ENCODE data around the gene RANBP1. TPM values are rescaled to one million over a fixed set of nuclear protein-coding genes. Genes with fewer than 3 reads are reported as not detected.

The RANBP1 gene
- total and polyA plus RNA-seq, 11 donors: 29.3 to 85.3 (median 41.5) TPM

DNA sequence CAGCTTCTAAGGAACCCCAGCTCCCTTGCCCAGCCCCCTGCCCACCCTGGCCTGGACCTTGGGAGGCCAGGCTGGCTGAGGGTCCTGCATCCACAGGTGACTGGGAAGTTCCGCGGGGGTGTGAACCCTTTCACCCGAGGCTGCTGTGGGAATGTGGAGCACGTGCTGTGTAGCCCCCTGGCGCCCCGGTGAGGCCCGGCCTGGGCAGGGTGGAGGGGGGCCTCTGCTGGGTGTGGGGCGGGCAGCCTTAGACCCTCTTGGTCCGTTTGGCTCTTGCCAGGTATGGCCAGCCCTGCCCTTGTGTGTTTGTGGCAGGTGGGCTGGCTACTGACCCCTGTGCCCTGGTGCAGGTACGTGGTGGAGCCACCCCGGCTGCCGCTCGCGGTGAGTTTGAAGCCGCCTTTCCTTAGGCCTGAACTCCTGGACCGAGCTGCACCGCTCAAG is 24.6 kb downstream of the RANBP1 start:
- 94 to 100% (median 94%) methylated on average over 1 to 17 of the region's 17 CpGs; no CpG with 5 or more reads in 1 of the 4 donors for WGBS, 4 donors
- H3K9me3 ChIP-seq: no peaks in the 10 kb centered on the region
- no peak overlapping the region for H3K4me3 ChIP-seq
- no peak overlapping the region for H3K27ac ChIP-seq
- no peak for TF ChIP-seq POLR2A (IDR thresholded peaks at IDR 0.05)
- TF ChIP-seq, protein P1, sequence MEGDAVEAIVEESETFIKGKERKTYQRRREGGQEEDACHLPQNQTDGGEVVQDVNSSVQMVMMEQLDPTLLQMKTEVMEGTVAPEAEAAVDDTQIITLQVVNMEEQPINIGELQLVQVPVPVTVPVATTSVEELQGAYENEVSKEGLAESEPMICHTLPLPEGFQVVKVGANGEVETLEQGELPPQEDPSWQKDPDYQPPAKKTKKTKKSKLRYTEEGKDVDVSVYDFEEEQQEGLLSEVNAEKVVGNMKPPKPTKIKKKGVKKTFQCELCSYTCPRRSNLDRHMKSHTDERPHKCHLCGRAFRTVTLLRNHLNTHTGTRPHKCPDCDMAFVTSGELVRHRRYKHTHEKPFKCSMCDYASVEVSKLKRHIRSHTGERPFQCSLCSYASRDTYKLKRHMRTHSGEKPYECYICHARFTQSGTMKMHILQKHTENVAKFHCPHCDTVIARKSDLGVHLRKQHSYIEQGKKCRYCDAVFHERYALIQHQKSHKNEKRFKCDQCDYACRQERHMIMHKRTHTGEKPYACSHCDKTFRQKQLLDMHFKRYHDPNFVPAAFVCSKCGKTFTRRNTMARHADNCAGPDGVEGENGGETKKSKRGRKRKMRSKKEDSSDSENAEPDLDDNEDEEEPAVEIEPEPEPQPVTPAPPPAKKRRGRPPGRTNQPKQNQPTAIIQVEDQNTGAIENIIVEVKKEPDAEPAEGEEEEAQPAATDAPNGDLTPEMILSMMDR (IDR thresholded peaks at IDR 0.05): no peak
- peaks cover 0 to 50% (median 12%) of the 10 kb centered on the region in 9 donors for H3K36me3 ChIP-seq
- DNase-seq (peak in 1 of 5 donors; percentile 61), ATAC-seq (no peak)
- H3K27me3 ChIP-seq: no peaks in the 10 kb centered on the region
- intact Hi-C loops (cut with DNase I): no loop called here
- H3K4me1 ChIP-seq: peaks cover 16 to 35% (median 32%) of the 10 kb centered on the region in 12 donors

DNA sequence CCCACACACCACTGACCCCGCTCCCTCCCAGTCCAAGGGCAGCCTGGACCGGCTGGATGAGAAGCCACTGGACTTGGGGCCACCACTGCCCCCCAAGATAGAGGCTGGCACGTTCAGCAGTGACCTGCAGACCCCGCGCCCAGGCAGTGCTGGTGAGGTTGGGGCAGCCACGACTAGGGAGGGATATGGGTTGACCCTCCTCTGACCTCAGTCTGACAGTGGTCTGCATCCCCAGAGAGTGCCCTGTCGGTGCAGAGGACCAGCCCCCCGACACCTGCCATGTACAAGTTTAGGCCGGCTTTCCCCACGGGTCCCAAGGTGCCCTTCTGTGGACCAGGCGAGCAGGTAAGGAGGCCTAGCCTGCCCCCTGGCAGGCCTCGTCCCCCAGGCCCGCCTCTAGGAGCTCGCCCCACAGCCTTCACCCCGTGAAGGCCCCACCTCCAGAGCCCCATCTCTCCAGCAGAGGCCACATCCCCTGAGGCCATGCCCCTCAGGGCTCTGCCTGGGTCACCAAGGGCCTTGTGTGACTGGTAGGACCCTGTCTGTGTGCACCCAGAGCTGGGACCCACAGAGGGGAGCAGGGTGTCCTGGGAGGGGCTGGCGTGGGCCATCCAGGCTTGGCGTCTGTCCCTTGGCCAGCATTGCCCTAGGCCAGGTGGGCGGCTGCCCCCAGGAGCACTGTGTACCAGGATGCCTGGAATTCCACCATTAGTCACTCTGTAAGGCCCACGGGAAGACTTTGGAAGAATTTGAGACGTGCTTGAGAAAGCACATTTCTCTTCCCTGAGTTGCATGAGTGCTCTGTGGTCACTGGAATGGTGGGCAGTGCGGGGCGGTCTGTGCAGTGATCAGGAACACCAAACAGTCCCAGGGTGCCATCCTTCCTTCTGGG is 25.5 kb downstream of the RANBP1 start:
- Histone ChIP-seq H3K4me1 (peaks cover 13 to 26% (median 23%) of the 10 kb centered on the region in 12 donors), H3K27ac (no peak overlapping the region), H3K4me3 (no peak overlapping the region), H3K9me3 (no peaks in the 10 kb centered on the region), H3K36me3 (peaks cover 0 to 55% (median 12%) of the 10 kb centered on the region in 9 donors), H3K27me3 (no peaks in the 10 kb centered on the region)
- no peak for ATAC-seq
- TF ChIP-seq, protein P1 (IDR thresholded peaks at IDR 0.05): no peak
- no peak for TF ChIP-seq POLR2A (IDR thresholded peaks at IDR 0.05)
- peak in 1 of 5 donors; percentile 52 for DNase-seq
- intact Hi-C loops (cut with DNase I): no loop called here
- 86 to 89% (median 89%) methylated on average over 11 to 22 of the region's 22 CpGs for whole genome bisulfite sequencing, 4 donors

DNA sequence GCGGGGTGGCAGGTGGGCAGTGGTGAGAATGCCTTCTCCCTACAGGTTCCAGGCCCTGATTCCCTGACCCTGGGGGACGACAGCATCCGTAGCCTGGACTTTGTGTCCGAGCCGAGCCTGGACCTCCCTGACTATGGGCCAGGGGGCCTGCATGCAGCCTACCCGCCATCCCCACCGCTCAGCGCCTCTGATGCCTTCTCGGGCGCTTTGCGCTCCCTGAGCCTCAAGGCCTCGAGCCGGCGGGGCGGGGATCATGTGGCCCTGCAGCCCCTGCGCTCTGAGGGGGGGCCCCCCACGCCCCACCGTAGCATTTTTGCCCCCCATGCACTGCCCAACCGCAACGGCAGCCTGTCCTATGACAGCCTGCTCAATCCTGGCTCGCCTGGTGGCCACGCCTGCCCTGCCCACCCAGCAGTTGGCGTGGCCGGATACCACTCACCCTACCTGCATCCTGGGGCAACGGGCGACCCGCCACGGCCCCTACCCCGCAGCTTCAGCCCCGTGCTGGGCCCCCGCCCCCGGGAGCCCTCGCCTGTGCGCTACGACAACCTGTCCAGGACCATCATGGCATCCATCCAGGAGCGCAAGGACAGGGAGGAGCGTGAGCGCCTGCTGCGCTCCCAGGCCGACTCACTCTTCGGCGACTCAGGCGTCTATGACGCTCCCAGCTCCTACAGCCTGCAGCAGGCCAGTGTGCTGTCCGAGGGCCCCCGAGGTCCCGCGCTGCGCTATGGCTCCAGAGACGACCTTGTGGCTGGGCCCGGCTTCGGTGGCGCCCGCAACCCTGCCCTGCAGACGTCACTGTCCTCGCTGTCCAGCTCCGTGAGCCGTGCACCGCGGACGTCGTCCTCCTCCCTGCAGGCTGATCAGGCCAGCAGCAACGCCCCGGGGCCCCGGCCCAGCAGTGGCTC is 27.1 kb downstream of the RANBP1 start:
- Histone ChIP-seq H3K4me3 (no peak overlapping the region), H3K27ac (no peak overlapping the region), H3K4me1 (peaks cover 0 to 11% (median 8%) of the 10 kb centered on the region in 12 donors), H3K27me3 (no peaks in the 10 kb centered on the region), H3K36me3 (peaks cover 0 to 59% (median 12%) of the 10 kb centered on the region in 9 donors), H3K9me3 (no peaks in the 10 kb centered on the region)
- ATAC-seq (no peak), DNase-seq (peak in 1 of 5 donors; percentile 57)
- intact Hi-C loops (cut with DNase I): no loop called here
- no peak for TF ChIP-seq POLR2A (IDR thresholded peaks at IDR 0.05)
- TF ChIP-seq, protein P1 (IDR thresholded peaks at IDR 0.05): no peak
- 92 to 96% (median 94%) methylated on average over 33 to 65 of the region's 65 CpGs for WGBS, 4 donors
